ENCODE results near the gene ZFAND5.

- TF ChIP-seq CTCF (IDR thresholded peaks at IDR 0.05) (no peak), POLR2A (IDR thresholded peaks at IDR 0.05) (no peak)
Measured at GRCh38 chr9:72338631-72339030, 26.4 kb downstream of the ZFAND5 start.

All from thyroid gland (tissue), 4 donors.